NT2/D1 (cell line): ENCODE measurements around the gene SPINK1.

Source experiments
- SUZ12 ChIP-seq: IDR thresholded peaks from 2 replicates; pipeline ENCODE4 v1.6.1; 2011; ENCODE audit not compliant: insufficient read length, insufficient read depth; ENCODE audit errors: extremely low read depth
- YY1 ChIP-seq: IDR thresholded peaks from 2 replicates; pipeline ENCODE4 v1.6.1; 2011; ENCODE audit not compliant: insufficient read length, insufficient read depth
- ZNF274 ChIP-seq: IDR thresholded peaks from 2 replicates; pipeline ENCODE4 v1.6.1; 2011; ENCODE audit warnings: mild to moderate bottlenecking, low read depth, low read length

- TF ChIP-seq YY1 (no peak), ZNF274 (no peak), SUZ12 (no peak)
Measured at GRCh38 chr5:147818290-147818689, 13.2 kb downstream of the SPINK1 start.
